VCaP (cell line): ENCODE results near the gene KLF13.

Experiments used
- H3K27ac ChIP-seq: fragments of 450-650 bp; 2 replicates; pipeline ENCODE4 v1.5.1; 2017
- TF ChIP-seq, protein P1 (sequence below): fragments of 450-650 bp; conservative IDR thresholded peaks from 2 replicates; pipeline ENCODE4 v1.5.1; 2017; ENCODE audit warnings: mild to moderate bottlenecking, moderate library complexity

Gene KLF13

DNA sequence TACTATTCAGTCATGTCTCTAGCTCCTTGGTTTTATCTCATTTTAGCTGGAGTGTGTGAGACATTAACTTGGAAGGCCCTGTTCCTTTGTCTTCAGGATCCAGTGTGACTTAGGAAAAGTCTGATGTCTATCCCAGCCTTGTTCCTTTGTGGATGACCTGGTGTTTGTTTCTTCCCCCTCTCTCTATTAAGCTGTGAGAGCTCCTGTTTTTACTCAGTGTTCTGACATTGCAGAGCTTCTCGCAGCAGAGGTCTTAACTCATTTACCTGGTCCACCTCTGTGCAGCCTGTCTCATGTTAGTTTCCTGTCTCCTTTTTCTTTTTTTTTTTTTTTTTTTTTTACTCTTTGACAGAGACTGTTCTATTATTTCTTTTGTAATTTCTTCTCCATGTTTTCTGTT is 43.1 kb downstream of the KLF13 start:
- TF ChIP-seq, protein P1, sequence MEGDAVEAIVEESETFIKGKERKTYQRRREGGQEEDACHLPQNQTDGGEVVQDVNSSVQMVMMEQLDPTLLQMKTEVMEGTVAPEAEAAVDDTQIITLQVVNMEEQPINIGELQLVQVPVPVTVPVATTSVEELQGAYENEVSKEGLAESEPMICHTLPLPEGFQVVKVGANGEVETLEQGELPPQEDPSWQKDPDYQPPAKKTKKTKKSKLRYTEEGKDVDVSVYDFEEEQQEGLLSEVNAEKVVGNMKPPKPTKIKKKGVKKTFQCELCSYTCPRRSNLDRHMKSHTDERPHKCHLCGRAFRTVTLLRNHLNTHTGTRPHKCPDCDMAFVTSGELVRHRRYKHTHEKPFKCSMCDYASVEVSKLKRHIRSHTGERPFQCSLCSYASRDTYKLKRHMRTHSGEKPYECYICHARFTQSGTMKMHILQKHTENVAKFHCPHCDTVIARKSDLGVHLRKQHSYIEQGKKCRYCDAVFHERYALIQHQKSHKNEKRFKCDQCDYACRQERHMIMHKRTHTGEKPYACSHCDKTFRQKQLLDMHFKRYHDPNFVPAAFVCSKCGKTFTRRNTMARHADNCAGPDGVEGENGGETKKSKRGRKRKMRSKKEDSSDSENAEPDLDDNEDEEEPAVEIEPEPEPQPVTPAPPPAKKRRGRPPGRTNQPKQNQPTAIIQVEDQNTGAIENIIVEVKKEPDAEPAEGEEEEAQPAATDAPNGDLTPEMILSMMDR, result no peak
- H3K27ac ChIP-seq, result no peak overlapping the region

DNA sequence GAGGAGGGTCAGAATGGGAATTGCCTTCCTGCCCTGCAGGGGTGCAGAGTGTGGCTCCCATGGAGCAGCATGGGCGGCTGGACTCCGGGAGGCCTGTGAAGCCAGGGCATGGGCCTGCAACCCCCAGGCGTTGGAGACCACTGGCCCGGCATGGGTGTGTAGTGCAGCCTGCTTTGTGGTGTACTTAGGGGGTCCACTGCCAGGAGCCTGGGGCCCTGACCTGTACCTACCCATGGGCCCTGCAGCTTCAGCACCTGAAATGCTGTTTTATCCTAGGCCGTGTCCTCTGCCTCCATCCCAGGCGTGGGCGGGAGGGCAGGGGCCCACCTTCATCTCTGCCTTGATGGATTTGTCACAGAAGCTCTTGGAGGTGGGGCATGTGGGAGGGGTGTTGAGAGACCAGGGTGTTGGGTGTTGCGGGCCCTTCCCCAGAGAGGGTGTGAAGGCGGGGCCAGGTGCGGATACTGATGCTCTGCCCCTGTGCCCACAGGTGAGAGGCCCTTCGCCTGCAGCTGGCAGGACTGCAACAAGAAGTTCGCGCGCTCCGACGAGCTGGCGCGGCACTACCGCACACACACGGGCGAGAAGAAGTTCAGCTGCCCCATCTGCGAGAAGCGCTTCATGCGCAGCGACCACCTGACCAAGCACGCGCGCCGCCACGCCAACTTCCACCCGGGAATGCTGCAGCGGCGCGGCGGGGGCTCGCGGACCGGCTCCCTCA is 45.0 kb downstream of the KLF13 start:
- TF ChIP-seq, protein P1, result no peak
- H3K27ac ChIP-seq, result no peak overlapping the region

DNA sequence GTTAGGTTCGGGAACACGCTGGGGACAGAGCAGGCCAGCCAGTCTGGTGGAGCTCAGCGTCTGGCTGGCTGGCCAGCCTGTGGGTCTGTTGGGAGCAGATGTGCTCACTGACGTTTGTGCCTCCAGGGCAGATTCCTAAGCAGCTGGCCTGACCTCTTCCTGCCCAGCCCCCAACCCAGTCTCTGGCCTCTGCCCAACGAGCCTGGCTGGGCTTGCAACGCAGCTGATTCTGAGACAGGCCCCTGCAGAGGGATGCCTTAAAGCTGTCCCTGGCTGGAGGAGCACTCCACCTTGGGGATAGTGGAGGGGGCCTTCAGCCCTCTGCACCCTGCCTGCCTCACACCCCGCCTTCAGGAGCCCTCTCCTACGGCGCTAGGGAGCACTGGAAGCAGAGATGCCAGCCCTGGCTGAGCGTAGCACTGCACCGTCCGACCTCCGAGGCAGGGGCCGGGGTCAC is 46.0 kb downstream of the KLF13 start:
- TF ChIP-seq, protein P1, result no peak
- H3K27ac ChIP-seq, result no peak overlapping the region

DNA sequence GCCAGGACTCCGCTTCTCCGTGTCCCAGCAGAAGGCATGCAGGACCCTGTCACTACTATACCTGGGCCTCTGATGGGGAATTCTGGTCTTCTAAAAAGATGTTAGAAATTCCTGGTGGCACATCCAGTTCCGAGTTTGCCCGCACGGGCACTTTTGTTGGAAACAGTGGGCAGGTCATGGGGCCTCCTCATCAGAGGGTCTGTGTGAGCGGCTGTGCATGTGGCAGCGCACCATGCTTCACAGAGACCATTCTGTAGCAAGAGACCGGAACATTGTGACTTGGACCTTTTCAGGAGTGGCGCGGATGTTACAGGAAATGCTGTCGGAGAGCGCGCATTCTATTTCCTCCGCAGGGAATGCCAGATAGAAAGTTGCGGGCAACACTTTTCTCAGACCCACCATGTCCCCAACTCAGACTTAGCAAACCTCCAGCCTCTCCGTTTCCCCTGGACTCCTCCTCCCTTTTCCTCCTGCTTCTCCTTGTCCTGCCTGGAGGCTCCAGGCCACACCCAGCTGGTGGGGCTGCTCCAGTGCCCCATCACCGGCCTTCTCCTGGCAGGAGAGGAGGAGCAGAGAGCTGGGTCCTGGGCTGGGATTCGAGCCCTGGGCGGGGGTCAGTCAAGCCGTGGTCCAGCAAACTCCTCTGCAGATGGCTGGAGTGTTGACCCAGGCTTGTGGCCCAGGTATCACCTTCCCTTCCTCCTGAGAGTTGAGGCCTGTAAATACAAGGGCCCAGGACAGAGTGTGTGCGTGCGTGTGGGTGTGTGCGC is 46.6 kb downstream of the KLF13 start:
- TF ChIP-seq, protein P1, result no peak
- no peak overlapping the region for H3K27ac ChIP-seq

DNA sequence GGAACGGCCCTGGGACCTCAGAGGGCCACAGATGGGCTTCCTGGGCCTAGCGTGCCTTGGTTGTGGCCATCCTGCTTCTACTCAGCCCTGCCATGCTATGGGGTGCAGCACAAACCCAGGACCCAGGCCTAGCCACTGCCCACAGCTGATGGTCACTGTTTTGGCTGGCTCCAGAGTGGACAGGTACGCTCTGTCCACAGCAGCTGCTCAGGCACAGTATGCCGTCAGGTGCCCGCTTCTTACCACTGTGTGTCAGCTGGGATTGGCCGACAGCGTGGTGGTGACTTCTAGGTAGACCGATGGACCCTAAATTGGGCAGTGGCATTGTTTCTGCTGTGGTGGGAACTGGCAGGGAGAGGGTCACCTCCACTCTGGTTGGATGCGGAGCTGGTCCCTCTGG is 47.3 kb downstream of the KLF13 start:
- TF ChIP-seq, protein P1, result no peak
- no peak overlapping the region for H3K27ac ChIP-seq

DNA sequence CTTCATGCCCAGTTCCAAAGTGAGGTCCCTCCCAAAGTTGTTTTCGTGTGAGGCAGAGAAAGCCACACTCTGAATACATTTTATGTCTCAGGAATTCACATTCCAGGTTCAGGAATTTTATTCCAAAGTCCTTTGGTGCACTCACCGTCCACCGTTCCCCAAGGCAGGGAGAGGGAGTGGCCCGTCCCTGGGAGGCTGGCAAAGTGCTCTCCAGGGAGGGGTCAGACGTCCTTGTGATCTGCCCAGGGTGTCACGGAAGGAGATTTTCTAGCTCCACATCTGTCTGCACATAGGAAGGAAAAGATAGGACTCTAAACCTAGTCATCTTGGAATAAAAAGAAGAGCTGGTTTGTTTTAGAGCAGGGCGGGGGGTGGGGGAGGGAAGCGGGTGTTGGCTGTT is 47.9 kb downstream of the KLF13 start:
- H3K27ac ChIP-seq, result no peak overlapping the region
- TF ChIP-seq, protein P1, result no peak

DNA sequence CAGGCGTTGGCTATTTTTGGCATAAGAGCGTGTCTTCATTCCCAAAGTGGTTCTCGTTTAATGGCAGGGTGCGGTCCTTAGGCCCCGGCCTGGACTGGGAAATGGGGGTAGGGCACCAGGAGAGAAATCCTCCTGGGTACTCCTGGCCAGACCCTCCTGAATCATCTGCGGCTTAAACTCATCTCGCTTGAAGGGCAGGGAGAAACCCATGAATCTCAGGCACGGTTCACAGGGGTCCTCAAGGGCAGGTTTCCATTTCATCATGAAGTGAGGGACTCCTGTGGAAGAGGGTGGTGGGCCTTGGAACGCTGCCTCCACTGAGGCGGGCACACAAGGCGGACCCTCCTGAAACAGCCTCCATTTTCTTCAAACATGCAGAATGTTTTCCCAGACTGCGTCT is 48.4 kb downstream of the KLF13 start:
- no peak overlapping the region for H3K27ac ChIP-seq
- TF ChIP-seq, protein P1, result no peak
